Endothelial cell of umbilical vein (primary cell): Measurements from ENCODE around the gene PITPNM1. TPM values are rescaled to one million over a fixed set of nuclear protein-coding genes. Genes with fewer than 3 reads are reported as not detected.
"Not testable (repeated sequence)": the region's sequence is repeated elsewhere in the genome, so short reads cannot be mapped to it uniquely, and the experiment has no call there.

Experiments used
- Bru-seq: library from RNA; stranded (reverse); fragments of 400-500 nt; gene quantifications from one replicate; lab custom pipeline; 2021; lab: Mats Ljungman, UMichigan
- BruChase-seq, 2 experiments: library from RNA; stranded (reverse); fragments of 400-500 nt; gene quantifications; one replicate each; lab custom pipeline; 2021; lab: Mats Ljungman, UMichigan
- BruUV-seq: library from RNA; stranded (reverse); fragments of 400-500 nt; replicated peaks from 2 replicates; lab custom pipeline; 2021; lab: Mats Ljungman, UMichigan
- CTCF ChIA-PET: fragments of 300-600, 350-600 bp; sonication (Branson Sonifier 250); formaldehyde crosslinking; loops from one replicate; lab custom pipeline; 2021; ENCODE audit warnings: antibody characterized with exemption, inconsistent platforms; lab: Charles Lee
- POLR2A ChIA-PET: fragments of 300-600, 350-600 bp; sonication (Branson Sonifier 250); formaldehyde crosslinking; loops from one replicate; lab custom pipeline; 2021; ENCODE audit warnings: antibody characterized with exemption, inconsistent platforms; lab: Charles Lee
- DNase-seq: peaks from one replicate; pipeline ENCODE4 v3.0.0-alpha.2; 2011; ENCODE audit warnings: low read depth, low spot score
- FAIRE-seq: peaks from 2 replicates; lab custom pipeline; 2011; peaks lifted over from hg19 to GRCh38; lab: Jason Lieb, UNC
- H2AFZ ChIP-seq: 2 replicates; pipeline ENCODE4 v1.6.0; 2012; ENCODE audit warnings: low read depth, low read length, control low read depth, inconsistent platforms
- H3K27ac ChIP-seq: 2 replicates; pipeline ENCODE4 v1.5.1; 2011; ENCODE audit warnings: low read depth, mild to moderate bottlenecking, control low read depth, low read length, moderate library complexity; ENCODE audit not compliant: insufficient read depth
- H3K27me3 ChIP-seq, 2 experiments: 2 replicates each; pipeline versions ENCODE4 v1.6.0 to v1.6.1; 2011; ENCODE audit warnings: low read length in 2 of 2, mixed read lengths in 1 of 2; ENCODE audit not compliant: control insufficient read depth in 2 of 2, insufficient read depth in 2 of 2
- H3K36me3 ChIP-seq, 2 experiments: 2 replicates in 1 of 2; 3 replicates in 1 of 2; pipeline ENCODE4 v1.5.1; 2011; ENCODE audit warnings: low read length in 2 of 2, mild to moderate bottlenecking in 1 of 2, moderate library complexity in 1 of 2; ENCODE audit not compliant: control insufficient read depth in 2 of 2, insufficient read depth in 2 of 2; ENCODE audit errors: extremely low read depth in 1 of 2
- H3K4me1 ChIP-seq: 3 replicates; pipeline ENCODE4 v1.5.1; 2011; ENCODE audit warnings: mild to moderate bottlenecking, low read length; ENCODE audit not compliant: control insufficient read depth, insufficient read depth; ENCODE audit errors: extremely low read depth
- H3K4me2 ChIP-seq: 2 replicates; pipeline ENCODE4 v1.6.1; 2011; ENCODE audit warnings: low read length, control low read depth, mixed read lengths; ENCODE audit not compliant: insufficient read depth
- H3K4me3 ChIP-seq, 3 experiments: fragments of 200-600 bp in 1 of 3; sonication (generic), shearing (Covaris generic) in 1 of 3; replicated peaks in 1 of 3; 2 replicates each; pipeline ENCODE4 v1.5.1; 2011 to 2016; ENCODE audit warnings: control low read depth in 3 of 3, low read length in 3 of 3, mild to moderate bottlenecking in 2 of 3, inconsistent platforms in 1 of 3, low read depth in 1 of 3, moderate library complexity in 1 of 3; ENCODE audit not compliant: insufficient read depth in 1 of 3
- H3K79me2 ChIP-seq: 2 replicates; pipeline ENCODE4 v1.6.0; 2012; ENCODE audit warnings: low read length, inconsistent platforms; ENCODE audit not compliant: control insufficient read depth, insufficient read depth
- H3K9ac ChIP-seq: replicated peaks from 2 replicates; pipeline ENCODE3; 2011; ENCODE audit warnings: low read length, control low read depth; ENCODE audit not compliant: insufficient read depth; ENCODE audit errors: extremely low read depth
- H3K9me1 ChIP-seq: replicated peaks from 3 replicates; pipeline ENCODE4 v1.6.0; 2011; ENCODE audit warnings: mild to moderate bottlenecking, low read length; ENCODE audit not compliant: control insufficient read depth, insufficient read depth; ENCODE audit errors: extremely low read depth
- H3K9me3 ChIP-seq: replicated peaks from 2 replicates; pipeline ENCODE4 v1.5.1; 2012; ENCODE audit warnings: low read length, inconsistent platforms; ENCODE audit not compliant: control insufficient read depth, insufficient read depth
- H4K20me1 ChIP-seq: replicated peaks from 2 replicates; pipeline ENCODE3; 2011; ENCODE audit warnings: mild to moderate bottlenecking, low read length; ENCODE audit not compliant: control insufficient read depth, insufficient read depth; ENCODE audit errors: extremely low read depth
- FOS ChIP-seq: IDR thresholded peaks from 2 replicates; pipeline ENCODE4 v1.6.1; 2011; ENCODE audit warnings: mild to moderate bottlenecking, low read length, moderate library complexity, borderline replicate concordance; ENCODE audit not compliant: insufficient read depth
- POLR2AphosphoS5 ChIP-seq: IDR thresholded peaks from 2 replicates; pipeline ENCODE4 v1.6.1; 2012; ENCODE audit warnings: low read depth, mild to moderate bottlenecking, control low read depth, low read length, moderate library complexity; ENCODE audit not compliant: insufficient read depth
- dilution Hi-C: fragments of 300-500 bp; cut with MboI; formaldehyde crosslinking; loops from one replicate; pipeline ENCODE4 v1.15.0; 2019; ENCODE audit warnings: low sequenced_read_pairs; ENCODE audit not compliant: extremely low pct_ligation_motif_present
- intact Hi-C: fragments of 100-400 bp; cut with micrococcal nuclease; formaldehyde crosslinking; loops from one replicate; pipeline ENCODE4 v1.10.0; 2022
- long read RNA-seq: library from polyadenylated mRNA; stranded (forward); transcript quantifications from one replicate; pipeline ENCODE4 v2.0.0, GENCODE V29; 2021
- polyA minus RNA-seq, 3 experiments: library from RNA; depleted of rRNA, polyadenylated mRNA; stranded (reverse); fragments of >200 nt; gene quantifications; 1 replicate in 1 of 3; 2 replicates in 2 of 3; pipeline ENCODE4 v1.2.3, GENCODE V29; 2011
- polyA plus RNA-seq, 4 experiments: library from polyadenylated mRNA; depleted of rRNA in 3 of 4; stranded (reverse) in 3 of 4; unstranded in 1 of 4; fragments of >200 nt; gene quantifications; 2 replicates each; pipeline versions ENCODE4 v1.2.1 to v1.2.3, GENCODE V29; 2011 to 2012; ENCODE audit warnings: missing spikeins in 1 of 4
- total RNA-seq: library from RNA; stranded (reverse); gene quantifications from 2 replicates; pipeline ENCODE4 v1.2.3, GENCODE V29; 2021

Gene PITPNM1
- 26.4 and 50.9 TPM in 2 replicates for total RNA-seq
- 16.5 and 25.2 TPM in 2 replicates for polyA plus RNA-seq
- 8.9 and 12.8 TPM in 2 replicates for polyA plus RNA-seq (2011; cell fraction: cytosol; rRNA removed)
- polyA plus RNA-seq (2011; cell fraction: nucleus; rRNA removed) = 38.2 and 38.7 TPM in 2 replicates
- 16.0 and 21.5 TPM in 2 replicates for polyA plus RNA-seq (2012)
- polyA minus RNA-seq = 11.1 and 18.5 TPM in 2 replicates
- 76.5 TPM for polyA minus RNA-seq (2011; cell fraction: cytosol; rRNA and poly(A)+ RNA removed)
- 10.0 and 12.0 TPM in 2 replicates for polyA minus RNA-seq (2011; cell fraction: nucleus; rRNA and poly(A)+ RNA removed)
- percentile 29 among the genes with signal in this experiment for Bru-seq, nascent RNA
- percentile 64 among the genes with signal in this experiment for BruChase-seq, experiment 1, labeled RNA remaining after a 6-hour chase
- percentile 56 among the genes with signal in this experiment for BruChase-seq, experiment 2, labeled RNA remaining after a 2-hour chase
- long read RNA-seq, full-length matches to known transcripts = 33 of 61 reads
- long read RNA-seq, partial matches to known transcripts = 17 of 61 reads
- long read RNA-seq, other reads (novel, unspliced or antisense) = 11 of 61 reads

- BruUV-seq = no TSS peak
- Histone ChIP-seq H3K36me3 (peaks cover 0 to 4% of the 10 kb centered on the region in 2 experiments), H3K4me2 (peak within 1 kb of the TSS; percentile 62), H3K4me1 (peaks cover 36% of the 10 kb centered on the region), H3K9me1 (no peaks in the 10 kb centered on the region), H3K27me3 (no peaks in the 10 kb centered on the region), H2AFZ (peak within 1 kb of the TSS; percentile 56), H3K9me3 (no peaks in the 10 kb centered on the region), H3K27ac (peak within 1 kb of the TSS; percentile 51), H3K79me2 (peaks cover 11% of the 10 kb centered on the region), H3K9ac (peak within 1 kb of the TSS; percentile 48), H4K20me1 (no peaks in the 10 kb centered on the region), H3K4me3 (peak within 1 kb of the TSS; percentile 33 to 64 (median 43))
- FAIRE-seq = peak; percentile 54
- ChIA-PET CTCF (interaction anchor here (0.5 to 2.3 kb wide), 7 partner anchors 103 to 432 kb away, joined by 3 to 20 read pairs (median 7); partner anchors contain the start of genes PPP1CA and RAD9A), POLR2A (interaction anchor here (1.0 kb wide), 1 partner anchor 113 kb away, joined by 4 read pairs; the partner anchor contains the start of gene RAD9A)
- peak; percentile 23 for TF ChIP-seq POLR2AphosphoS5
- no peak for TF ChIP-seq FOS
- intact Hi-C loops = loop anchor here (2.0 to 10.0 kb wide), 2 partner anchors 62 to 240 kb away; partner anchors contain the start of genes CORO1B and GRK2
- dilution Hi-C loops = no loop called here
- no peak for DNase-seq
Measured at GRCh38 chr11:67504950-67505581, at the start of gene PITPNM1. PITPNM1 (minus strand) TSS chr11:67505363; CDS start chr11:67504180, 1,183 bp downstream.

GRCh38 chr11:67551697-67552096 lies 46.5 kb upstream of the PITPNM1 start:
- FAIRE-seq, DNase-seq, H3K4me2 ChIP-seq, H3K9me1 ChIP-seq, H3K79me2 ChIP-seq, H3K4me3 ChIP-seq, POLR2A ChIA-PET, H3K9ac ChIP-seq, H3K36me3 ChIP-seq, BruUV-seq, intact Hi-C loops, H3K27me3 ChIP-seq, H2AFZ ChIP-seq, H3K27ac ChIP-seq, H3K4me1 ChIP-seq, CTCF ChIA-PET, H4K20me1 ChIP-seq, dilution Hi-C loops, H3K9me3 ChIP-seq: not testable (repeated sequence)
